ENCODE measurements around the gene RAB10. TPM values are rescaled to one million over a fixed set of nuclear protein-coding genes. Genes with fewer than 3 reads are reported as not detected.

The RAB10 gene
- total RNA-seq, 2 experiments from 2014 or later, result 13.5 to 13.8 TPM

- intact Hi-C loops (cut with DNase I, micrococcal nuclease), result no loop called here
- Histone ChIP-seq H3K27me3 (ENCODE audit: control insufficient read depth in 1 of 2, insufficient read depth in 2 of 2, low read length in 2 of 2) (no peaks in the 10 kb centered on the region), H3K4me3 (ENCODE audit: low read length) (no peak overlapping the region), H3K27ac (ENCODE audit: low read depth in 1 of 2, low read length in 2 of 2) (no peak overlapping the region), H3K9me3 (ENCODE audit: control insufficient read depth in 1 of 2, insufficient read depth in 1 of 2, low read length in 2 of 2) (no peaks in the 10 kb centered on the region), H3K36me3 (ENCODE audit: insufficient read depth, low read length) (no peaks in the 10 kb centered on the region), H3K4me1 (ENCODE audit: insufficient read depth, low read length) (no peaks in the 10 kb centered on the region)
- ATAC-seq (ENCODE audit: poor library complexity) (no peak), DNase-seq (no peak)
- Mint-ChIP-seq H3K4me3 (no peak overlapping the region), H3K27ac (no peak overlapping the region), H3K36me3 (ENCODE audit: low read depth) (no peaks in the 10 kb centered on the region), H3K27me3 (no peaks in the 10 kb centered on the region), H3K4me1 (ENCODE audit: low read depth) (no peaks in the 10 kb centered on the region), H3K9me3 (no peaks in the 10 kb centered on the region)
- no peak for TF ChIP-seq CTCF (IDR thresholded peaks at IDR 0.05)
- ChIA-PET CTCF (no interaction called here), POLR2A (no interaction called here)
Observed at GRCh38 chr2:26010943-26011342, 22.9 kb upstream of the RAB10 start.

- no peak overlapping the region for H3K27ac Mint-ChIP-seq
- no peaks in the 10 kb centered on the region for H3K9me3 Mint-ChIP-seq
- H3K36me3 Mint-ChIP-seq (ENCODE audit: low read depth), result no peaks in the 10 kb centered on the region
- CTCF ChIA-PET, result no interaction called here
- Histone ChIP-seq H3K9me3 (ENCODE audit: control insufficient read depth in 1 of 2, insufficient read depth in 1 of 2, low read length in 2 of 2) (no peaks in the 10 kb centered on the region), H3K4me3 (ENCODE audit: low read length) (no peak overlapping the region), H3K27ac (ENCODE audit: low read depth in 1 of 2, low read length in 2 of 2) (no peak overlapping the region), H3K4me1 (ENCODE audit: insufficient read depth, low read length) (no peaks in the 10 kb centered on the region), H3K36me3 (ENCODE audit: insufficient read depth, low read length) (no peaks in the 10 kb centered on the region), H3K27me3 (ENCODE audit: control insufficient read depth in 1 of 2, insufficient read depth in 2 of 2, low read length in 2 of 2) (no peaks in the 10 kb centered on the region)
- peak in 1 of 14 experiments; percentile 36 for DNase-seq
- intact Hi-C loops (cut with DNase I, micrococcal nuclease), result no loop called here
- H3K4me3 Mint-ChIP-seq, result no peak overlapping the region
- no peaks in the 10 kb centered on the region for H3K4me1 Mint-ChIP-seq (ENCODE audit: low read depth)
- TF ChIP-seq CTCF (IDR thresholded peaks at IDR 0.05), result no peak
- no peaks in the 10 kb centered on the region for H3K27me3 Mint-ChIP-seq
- POLR2A ChIA-PET, result no interaction called here
- ATAC-seq (ENCODE audit: poor library complexity), result no peak
Observed at GRCh38 chr2:26011609-26011989, 22.3 kb upstream of the RAB10 start.

- CTCF ChIA-PET, result no interaction called here
- no peaks in the 10 kb centered on the region for H3K4me1 ChIP-seq (ENCODE audit: insufficient read depth, low read length)
- no peak overlapping the region for H3K27ac ChIP-seq (ENCODE audit: low read depth in 1 of 2, low read length in 2 of 2)
Observed at GRCh38 chr2:26011990-26012856, 21.7 kb upstream of the RAB10 start.

More at GRCh38 chr2:26011990-26012856, 21.7 kb upstream of the RAB10 start:
- H3K27me3 Mint-ChIP-seq, result no peaks in the 10 kb centered on the region
- no peaks in the 10 kb centered on the region for H3K36me3 Mint-ChIP-seq (ENCODE audit: low read depth)
- H3K27me3 ChIP-seq (ENCODE audit: control insufficient read depth in 1 of 2, insufficient read depth in 2 of 2, low read length in 2 of 2), result no peaks in the 10 kb centered on the region
- H3K4me3 ChIP-seq (ENCODE audit: low read length), result no peak overlapping the region
- no peak for TF ChIP-seq CTCF (IDR thresholded peaks at IDR 0.05)
- DNase-seq, result peak in 2 of 14 experiments; percentile 47 to 57
- H3K36me3 ChIP-seq (ENCODE audit: insufficient read depth, low read length), result no peaks in the 10 kb centered on the region
- H3K9me3 Mint-ChIP-seq, result no peaks in the 10 kb centered on the region
- no peaks in the 10 kb centered on the region for H3K9me3 ChIP-seq (ENCODE audit: control insufficient read depth in 1 of 2, insufficient read depth in 1 of 2, low read length in 2 of 2)
- H3K4me3 Mint-ChIP-seq, result no peak overlapping the region
- no peak for ATAC-seq (ENCODE audit: poor library complexity)
- POLR2A ChIA-PET, result no interaction called here
- intact Hi-C loops (cut with DNase I, micrococcal nuclease), result no loop called here
- H3K4me1 Mint-ChIP-seq (ENCODE audit: low read depth), result no peaks in the 10 kb centered on the region
- H3K27ac Mint-ChIP-seq, result no peak overlapping the region
